ENCODE measurements around the gene TRIM52.

The TRIM52 gene

GRCh38 chr5:181217111-181217802, 43.7 kb downstream of the TRIM52 start (continued):
- TF ChIP-seq PRDM10 (tag by site-specific recombination; IDR thresholded peaks at IDR 0.05) (peak; percentile 46), ZNF426 (tag by site-specific recombination; IDR thresholded peaks at IDR 0.05) (no peak), CTCF (tag by site-specific recombination; IDR thresholded peaks at IDR 0.05) (peak; percentile 88), MEIS1 (CRISPR knock-in tag; IDR thresholded peaks at IDR 0.05; ENCODE audit: borderline replicate concordance) (no peak), ZNF580 (tag by site-specific recombination; IDR thresholded peaks at IDR 0.05) (no peak), HIC1 (tag by site-specific recombination; IDR thresholded peaks at IDR 0.05) (peak; percentile 27; the same call in 1 of the 2 replicates), ZNF292 (tag by site-specific recombination; IDR thresholded peaks at IDR 0.05; ENCODE audit: borderline replicate concordance, low read depth) (no peak), ZNF76 (tag by site-specific recombination; IDR thresholded peaks at IDR 0.05; ENCODE audit: borderline replicate concordance, low read depth) (peak; percentile 80; the same call in 1 of the 2 replicates), ZNF692 (tag by site-specific recombination; IDR thresholded peaks at IDR 0.05) (no peak), ZNF701 (tag by site-specific recombination; IDR thresholded peaks at IDR 0.05) (no peak), FEZF1 (tag by site-specific recombination; IDR thresholded peaks at IDR 0.05) (no peak), ZXDB (tag by site-specific recombination; IDR thresholded peaks at IDR 0.05) (0 out of 2 replicates have a peak, but pooled peaks have one; percentile 40), KLF1 (tag by site-specific recombination; IDR thresholded peaks at IDR 0.05) (no peak), ZNF777 (tag by site-specific recombination; IDR thresholded peaks at IDR 0.05; ENCODE audit: borderline replicate concordance) (0 out of 2 replicates have a peak, but pooled peaks have one; percentile 17), ZFP69B (tag by site-specific recombination; IDR thresholded peaks at IDR 0.05) (no peak), PRDM1 (tag by site-specific recombination; IDR thresholded peaks at IDR 0.05) (peak; percentile 72), GFI1B (tag by site-specific recombination; IDR thresholded peaks at IDR 0.05) (no peak), ZNF280C (tag by site-specific recombination; IDR thresholded peaks at IDR 0.05) (no peak), PRDM4 (tag by site-specific recombination; IDR thresholded peaks at IDR 0.05) (0 out of 2 replicates have a peak, but pooled peaks have one; percentile 23), ZNF510 (tag by site-specific recombination; IDR thresholded peaks at IDR 0.05; ENCODE audit: insufficient replicate concordance) (no peak), SP7 (tag by site-specific recombination; IDR thresholded peaks at IDR 0.05) (no peak), ZNF138 (tag by site-specific recombination; IDR thresholded peaks at IDR 0.05; ENCODE audit: borderline replicate concordance) (no peak), SP3 (tag by site-specific recombination; IDR thresholded peaks at IDR 0.05) (no peak), ZNF354C (tag by site-specific recombination; IDR thresholded peaks at IDR 0.05; ENCODE audit: borderline replicate concordance, low read depth) (no peak), ZNF707 (tag by site-specific recombination; IDR thresholded peaks at IDR 0.05) (no peak)
